Measurements from ENCODE around the gene SGCD.

The SGCD gene

GRCh38 chr5:156589104-156589945 is 262.4 kb downstream of the SGCD start:
- CTCF ChIA-PET = no interaction called here
- Histone ChIP-seq H3K27ac (ENCODE audit: insufficient read depth in 1 of 2, low read depth in 1 of 2, low read length in 2 of 2, poor library complexity in 1 of 2, severe bottlenecking in 2 of 2) (no peak overlapping the region), H3K9me3 (ENCODE audit: control extremely low read depth in 1 of 5, control insufficient read depth in 4 of 5, insufficient read depth in 2 of 5, low read depth in 1 of 5, low read length in 4 of 5) (no peaks in the 10 kb centered on the region), H3K27me3 (replicated peaks in 2 of 5; ENCODE audit: control insufficient read depth in 4 of 5, insufficient read depth in 5 of 5, low read length in 4 of 5) (no peaks in the 10 kb centered on the region), H3K4me3 (ENCODE audit: control insufficient read depth in 1 of 7, extremely low read depth in 1 of 7, insufficient read depth in 4 of 7, low read depth in 2 of 7, low read length in 6 of 7) (no peak overlapping the region), H3K36me3 (ENCODE audit: control insufficient read depth in 4 of 4, insufficient read depth in 4 of 4, low read length in 3 of 4) (no peaks in the 10 kb centered on the region), H3K4me1 (ENCODE audit: control extremely low read depth in 1 of 4, control insufficient read depth in 4 of 4, insufficient read depth in 4 of 4, low read length in 3 of 4) (no peaks in the 10 kb centered on the region)
- POLR2A ChIA-PET = no interaction called here
- WGBS (ENCODE audit: insufficient coverage) = no CpG with 5 or more reads among the region's 4 CpGs
- no peak for DNase-seq

DNA sequence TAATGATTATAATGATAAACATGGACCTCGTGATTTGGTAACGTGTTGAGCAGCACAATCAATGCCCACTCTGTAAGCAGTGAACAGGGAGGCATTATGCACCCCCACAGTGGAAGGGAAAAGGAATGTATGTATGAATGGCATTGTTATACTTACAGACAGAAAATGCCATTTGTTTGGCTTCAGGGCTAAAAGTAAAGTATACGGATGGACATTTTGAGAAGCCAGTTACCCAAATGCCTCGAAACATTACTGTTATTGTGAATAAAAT is 262.9 kb downstream of the SGCD start:
- H3K9me3 ChIP-seq (ENCODE audit: control extremely low read depth in 1 of 5, control insufficient read depth in 4 of 5, insufficient read depth in 2 of 5, low read depth in 1 of 5, low read length in 4 of 5) = no peaks in the 10 kb centered on the region
- H3K4me1 ChIP-seq (ENCODE audit: control extremely low read depth in 1 of 4, control insufficient read depth in 4 of 4, insufficient read depth in 4 of 4, low read length in 3 of 4) = no peaks in the 10 kb centered on the region
- no peaks in the 10 kb centered on the region for H3K36me3 ChIP-seq (ENCODE audit: control insufficient read depth in 4 of 4, insufficient read depth in 4 of 4, low read length in 3 of 4)
- ChIA-PET POLR2A (no interaction called here), CTCF (no interaction called here)
- WGBS (ENCODE audit: insufficient coverage) = 100% methylated on average over 2 of the region's 4 CpGs
- no peak for DNase-seq
- H3K4me3 ChIP-seq (ENCODE audit: control insufficient read depth in 1 of 7, extremely low read depth in 1 of 7, insufficient read depth in 4 of 7, low read depth in 2 of 7, low read length in 6 of 7) = no peak overlapping the region
- H3K27ac ChIP-seq (ENCODE audit: insufficient read depth in 1 of 2, low read depth in 1 of 2, low read length in 2 of 2, poor library complexity in 1 of 2, severe bottlenecking in 2 of 2) = no peak overlapping the region
- H3K27me3 ChIP-seq (replicated peaks in 2 of 5; ENCODE audit: control insufficient read depth in 4 of 5, insufficient read depth in 5 of 5, low read length in 4 of 5) = no peaks in the 10 kb centered on the region

- Histone ChIP-seq H3K4me1 (ENCODE audit: control extremely low read depth in 1 of 4, control insufficient read depth in 4 of 4, insufficient read depth in 4 of 4, low read length in 3 of 4) (no peaks in the 10 kb centered on the region), H3K27me3 (replicated peaks in 2 of 5; ENCODE audit: control insufficient read depth in 4 of 5, insufficient read depth in 5 of 5, low read length in 4 of 5) (no peaks in the 10 kb centered on the region), H3K27ac (ENCODE audit: insufficient read depth in 1 of 2, low read depth in 1 of 2, low read length in 2 of 2, poor library complexity in 1 of 2, severe bottlenecking in 2 of 2) (no peak overlapping the region), H3K9me3 (ENCODE audit: control extremely low read depth in 1 of 5, control insufficient read depth in 4 of 5, insufficient read depth in 2 of 5, low read depth in 1 of 5, low read length in 4 of 5) (no peaks in the 10 kb centered on the region), H3K36me3 (ENCODE audit: control insufficient read depth in 4 of 4, insufficient read depth in 4 of 4, low read length in 3 of 4) (no peaks in the 10 kb centered on the region), H3K4me3 (ENCODE audit: control insufficient read depth in 1 of 7, extremely low read depth in 1 of 7, insufficient read depth in 4 of 7, low read depth in 2 of 7, low read length in 6 of 7) (no peak overlapping the region)
- CTCF ChIA-PET = no interaction called here
- DNase-seq = no peak
- POLR2A ChIA-PET = no interaction called here
Observed at GRCh38 chr5:156590978-156591377, 264.0 kb downstream of the SGCD start.

DNA sequence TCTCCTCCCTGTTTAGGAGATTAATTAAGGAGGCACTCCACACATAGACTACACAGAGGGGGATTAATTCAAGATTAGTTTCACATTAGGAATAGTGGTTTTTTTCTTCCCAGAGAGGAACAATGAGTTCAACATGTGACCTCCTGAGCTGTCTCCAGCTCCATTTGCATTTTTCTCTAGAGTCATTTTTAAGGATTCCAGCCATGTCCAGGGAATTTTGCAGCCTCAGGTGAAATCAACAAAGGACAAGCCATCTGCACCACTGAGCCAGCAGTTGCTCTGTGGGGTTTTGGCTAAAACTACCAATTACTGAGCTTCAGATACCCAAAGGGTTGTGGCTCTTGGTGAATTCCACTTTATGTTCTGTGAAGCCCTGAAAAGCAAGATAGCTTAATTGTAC is 264.7 kb downstream of the SGCD start:
- Histone ChIP-seq H3K4me3 (ENCODE audit: control insufficient read depth in 1 of 7, extremely low read depth in 1 of 7, insufficient read depth in 4 of 7, low read depth in 2 of 7, low read length in 6 of 7) (no peak overlapping the region), H3K9me3 (ENCODE audit: control extremely low read depth in 1 of 5, control insufficient read depth in 4 of 5, insufficient read depth in 2 of 5, low read depth in 1 of 5, low read length in 4 of 5) (no peaks in the 10 kb centered on the region), H3K36me3 (ENCODE audit: control insufficient read depth in 4 of 4, insufficient read depth in 4 of 4, low read length in 3 of 4) (no peaks in the 10 kb centered on the region), H3K27me3 (replicated peaks in 2 of 5; ENCODE audit: control insufficient read depth in 4 of 5, insufficient read depth in 5 of 5, low read length in 4 of 5) (no peaks in the 10 kb centered on the region), H3K4me1 (ENCODE audit: control extremely low read depth in 1 of 4, control insufficient read depth in 4 of 4, insufficient read depth in 4 of 4, low read length in 3 of 4) (no peaks in the 10 kb centered on the region), H3K27ac (ENCODE audit: insufficient read depth in 1 of 2, low read depth in 1 of 2, low read length in 2 of 2, poor library complexity in 1 of 2, severe bottlenecking in 2 of 2) (no peak overlapping the region)
- ChIA-PET POLR2A (no interaction called here), CTCF (no interaction called here)
- no peak for DNase-seq

- no CpG with 5 or more reads among the region's 1 CpG for WGBS (ENCODE audit: insufficient coverage)
- POLR2A ChIA-PET = no interaction called here
Observed at GRCh38 chr5:156593546-156593945, 266.6 kb downstream of the SGCD start.

DNA sequence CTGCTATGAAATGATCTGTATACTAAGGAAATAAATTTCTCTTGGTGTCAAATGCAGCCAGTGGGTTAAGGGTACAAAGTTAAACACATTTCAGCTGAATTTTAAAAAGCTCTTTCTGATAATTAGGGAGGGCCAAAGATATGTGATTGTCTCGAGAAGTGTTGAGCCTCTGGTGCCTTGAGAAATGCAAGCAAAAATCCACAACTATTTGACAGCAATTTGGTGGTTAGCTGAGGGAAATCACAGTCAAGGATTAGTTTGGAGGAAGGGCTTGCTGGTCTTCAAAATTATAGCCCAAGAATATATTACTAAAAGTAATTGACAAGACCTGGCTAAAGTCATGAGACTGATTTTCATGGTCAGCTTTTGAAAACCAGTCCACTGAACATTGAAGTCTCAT is 267.4 kb downstream of the SGCD start:
- H3K9me3 ChIP-seq (ENCODE audit: control extremely low read depth in 1 of 5, control insufficient read depth in 4 of 5, insufficient read depth in 2 of 5, low read depth in 1 of 5, low read length in 4 of 5) = no peaks in the 10 kb centered on the region
- POLR2A ChIA-PET = no interaction called here
- no peaks in the 10 kb centered on the region for H3K4me1 ChIP-seq (ENCODE audit: control extremely low read depth in 1 of 4, control insufficient read depth in 4 of 4, insufficient read depth in 4 of 4, low read length in 3 of 4)
- DNase-seq = no peak
- no peak overlapping the region for H3K27ac ChIP-seq (ENCODE audit: insufficient read depth in 1 of 2, low read depth in 1 of 2, low read length in 2 of 2, poor library complexity in 1 of 2, severe bottlenecking in 2 of 2)
- CTCF ChIA-PET = no interaction called here
- no peak overlapping the region for H3K4me3 ChIP-seq (ENCODE audit: control insufficient read depth in 1 of 7, extremely low read depth in 1 of 7, insufficient read depth in 4 of 7, low read depth in 2 of 7, low read length in 6 of 7)
- 80% methylated on average over 1 of the region's 1 CpG for WGBS (ENCODE audit: insufficient coverage)
- H3K27me3 ChIP-seq (replicated peaks in 2 of 5; ENCODE audit: control insufficient read depth in 4 of 5, insufficient read depth in 5 of 5, low read length in 4 of 5) = no peaks in the 10 kb centered on the region
- no peaks in the 10 kb centered on the region for H3K36me3 ChIP-seq (ENCODE audit: control insufficient read depth in 4 of 4, insufficient read depth in 4 of 4, low read length in 3 of 4)

More at GRCh38 chr5:156593546-156593945, 266.6 kb downstream of the SGCD start:
- no peaks in the 10 kb centered on the region for H3K9me3 ChIP-seq (ENCODE audit: control extremely low read depth in 1 of 5, control insufficient read depth in 4 of 5, insufficient read depth in 2 of 5, low read depth in 1 of 5, low read length in 4 of 5)
- no peaks in the 10 kb centered on the region for H3K4me1 ChIP-seq (ENCODE audit: control extremely low read depth in 1 of 4, control insufficient read depth in 4 of 4, insufficient read depth in 4 of 4, low read length in 3 of 4)
- no peak for DNase-seq
- H3K36me3 ChIP-seq (ENCODE audit: control insufficient read depth in 4 of 4, insufficient read depth in 4 of 4, low read length in 3 of 4) = no peaks in the 10 kb centered on the region
- H3K27me3 ChIP-seq (replicated peaks in 2 of 5; ENCODE audit: control insufficient read depth in 4 of 5, insufficient read depth in 5 of 5, low read length in 4 of 5) = no peaks in the 10 kb centered on the region
- no peak overlapping the region for H3K4me3 ChIP-seq (ENCODE audit: control insufficient read depth in 1 of 7, extremely low read depth in 1 of 7, insufficient read depth in 4 of 7, low read depth in 2 of 7, low read length in 6 of 7)
- no peak overlapping the region for H3K27ac ChIP-seq (ENCODE audit: insufficient read depth in 1 of 2, low read depth in 1 of 2, low read length in 2 of 2, poor library complexity in 1 of 2, severe bottlenecking in 2 of 2)
- CTCF ChIA-PET = no interaction called here

DNA sequence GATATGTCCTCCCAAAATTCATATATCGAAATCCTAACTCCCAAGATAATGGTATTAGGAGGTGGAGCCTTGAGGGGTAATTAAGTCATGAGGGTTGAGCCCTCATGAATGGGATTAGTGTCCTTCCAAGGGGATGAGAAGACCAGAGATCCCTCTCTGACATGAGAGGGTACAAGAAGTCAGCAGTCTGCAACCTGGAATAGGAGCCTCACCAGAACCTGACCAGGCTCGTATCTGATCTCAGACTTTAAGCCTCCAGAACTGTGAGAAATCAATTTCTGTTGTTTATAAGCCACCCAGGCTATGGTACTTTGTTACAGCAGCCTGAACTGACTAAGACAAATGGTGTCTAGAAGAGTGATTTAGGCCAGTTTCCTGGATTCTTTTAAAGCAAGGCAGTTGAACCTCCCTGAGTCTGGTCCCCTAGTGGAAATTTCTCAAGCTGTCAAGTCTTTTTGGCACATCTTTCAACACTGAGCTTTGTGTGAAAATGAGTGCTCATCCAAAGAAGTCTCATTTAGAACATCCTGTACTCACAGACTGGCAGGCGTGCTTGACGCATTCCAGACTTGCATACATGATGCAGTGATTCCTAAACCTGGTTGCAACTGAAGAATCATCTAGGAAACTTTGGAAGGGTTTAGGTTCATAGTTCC is 268.3 kb downstream of the SGCD start:
- no peak overlapping the region for H3K27ac ChIP-seq (ENCODE audit: insufficient read depth in 1 of 2, low read depth in 1 of 2, low read length in 2 of 2, poor library complexity in 1 of 2, severe bottlenecking in 2 of 2)
- no peaks in the 10 kb centered on the region for H3K4me1 ChIP-seq (ENCODE audit: control extremely low read depth in 1 of 4, control insufficient read depth in 4 of 4, insufficient read depth in 4 of 4, low read length in 3 of 4)
- H3K4me3 ChIP-seq (ENCODE audit: control insufficient read depth in 1 of 7, extremely low read depth in 1 of 7, insufficient read depth in 4 of 7, low read depth in 2 of 7, low read length in 6 of 7) = no peak overlapping the region
- H3K36me3 ChIP-seq (ENCODE audit: control insufficient read depth in 4 of 4, insufficient read depth in 4 of 4, low read length in 3 of 4) = no peaks in the 10 kb centered on the region
- WGBS (ENCODE audit: insufficient coverage) = 87% methylated on average over 3 of the region's 4 CpGs
- CTCF ChIA-PET = no interaction called here
- H3K27me3 ChIP-seq (replicated peaks in 2 of 5; ENCODE audit: control insufficient read depth in 4 of 5, insufficient read depth in 5 of 5, low read length in 4 of 5) = no peaks in the 10 kb centered on the region
- no peak for DNase-seq
- no peaks in the 10 kb centered on the region for H3K9me3 ChIP-seq (ENCODE audit: control extremely low read depth in 1 of 5, control insufficient read depth in 4 of 5, insufficient read depth in 2 of 5, low read depth in 1 of 5, low read length in 4 of 5)
- POLR2A ChIA-PET = no interaction called here

Measured in common myeloid progenitor, CD34-positive (primary cell).